ENCODE results near the gene USP3. TPM values are rescaled to one million over a fixed set of nuclear protein-coding genes. Genes with fewer than 3 reads are reported as not detected.
"Not testable (repeated sequence)": the region's sequence is repeated elsewhere in the genome, so short reads cannot be mapped to it uniquely, and the experiment has no call there.

The USP3 gene
- total and polyA plus RNA-seq, 5 experiments from 2014 or later = 31.6 to 136 (median 42.9) TPM

- Mint-ChIP-seq H3K27ac (peak overlapping the region in 6 of 10 donors; percentile 8 to 71 (median 40)), H3K9me3 (no peaks in the 10 kb centered on the region), H3K27me3 (no peaks in the 10 kb centered on the region), H3K36me3 (peaks cover 0 to 55% (median 11%) of the 10 kb centered on the region in 3 donors), H3K4me1 (peaks cover 26 to 51% (median 46%) of the 10 kb centered on the region in 4 donors), H3K4me3 (no peak overlapping the region)
- ATAC-seq (no peak), DNase-seq (no peak)
- POLR2A ChIA-PET = interaction anchor here (1.0 to 3.2 kb wide), 3 partner anchors 9 to 104 kb away, joined by 4 to 44 read pairs (median 8); partner anchors contain the start of genes FBXL22 and USP3
These were observed 104.6 kb downstream of the USP3 start for GRCh38 chr15:63608989-63609388.

DNA sequence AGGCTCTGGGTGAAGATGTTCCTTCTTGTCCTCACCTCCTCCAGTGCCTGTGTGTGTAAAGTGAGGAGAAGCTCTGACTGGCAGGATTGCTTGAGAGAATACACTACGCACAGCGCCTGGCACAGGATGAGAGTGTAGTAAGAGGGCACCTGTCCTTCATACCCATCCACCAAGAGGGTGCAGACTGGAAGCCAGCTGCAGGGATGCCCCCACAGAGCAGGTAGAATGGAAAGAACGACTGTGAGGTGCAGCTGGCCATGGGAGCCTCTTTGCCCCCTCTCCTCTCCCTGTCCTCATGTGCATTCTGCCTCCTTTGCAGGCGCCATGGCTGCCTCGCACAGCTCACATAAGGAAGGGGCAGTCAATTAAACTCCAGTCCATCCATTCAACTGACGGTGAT is 105.1 kb downstream of the USP3 start:
- DNase-seq (no peak), ATAC-seq (no peak)
- no peak overlapping the region for H3K4me3 Mint-ChIP-seq
- H3K27me3 Mint-ChIP-seq = no peaks in the 10 kb centered on the region
- peak overlapping the region in 3 of 10 donors; percentile 7 to 56 (median 19) for H3K27ac Mint-ChIP-seq
- H3K36me3 Mint-ChIP-seq = peaks cover 0 to 60% (median 11%) of the 10 kb centered on the region in 3 donors
- POLR2A ChIA-PET = interaction anchor here (0.8 to 3.2 kb wide), 7 partner anchors 10 to 437 kb away, joined by 3 to 44 read pairs (median 4); partner anchors contain the start of genes DAPK2, FBXL22 and USP3
- H3K4me1 Mint-ChIP-seq = peaks cover 26 to 49% (median 42%) of the 10 kb centered on the region in 4 donors
- no peaks in the 10 kb centered on the region for H3K9me3 Mint-ChIP-seq

- H3K27ac Mint-ChIP-seq = peak overlapping the region; percentile 65 to 95 (median 89)
- POLR2A ChIA-PET = interaction anchor here (0.5 to 3.2 kb wide), 10 partner anchors 11 to 1912 kb away, joined by 3 to 44 read pairs (median 4); partner anchors contain the start of genes DAPK2, FBXL22 and USP3
- DNase-seq (peak; percentile 32 to 79 (median 64)), ATAC-seq (peak; percentile 86 to 88)
- peaks cover 4 to 69% (median 17%) of the 10 kb centered on the region in 3 donors for H3K36me3 Mint-ChIP-seq
- peaks cover 27 to 42% (median 33%) of the 10 kb centered on the region in 4 donors for H3K4me1 Mint-ChIP-seq
- H3K9me3 Mint-ChIP-seq = no peaks in the 10 kb centered on the region
- no peaks in the 10 kb centered on the region for H3K27me3 Mint-ChIP-seq
- H3K4me3 Mint-ChIP-seq = peak overlapping the region in 6 of 10 donors; percentile 5 to 27 (median 15)
These were observed 105.9 kb downstream of the USP3 start for GRCh38 chr15:63610209-63610841.

- Mint-ChIP-seq H3K27ac (peak overlapping the region; percentile 65 to 95 (median 89)), H3K9me3 (no peaks in the 10 kb centered on the region), H3K36me3 (peaks cover 4 to 76% (median 23%) of the 10 kb centered on the region in 3 donors), H3K4me1 (peaks cover 22 to 33% (median 25%) of the 10 kb centered on the region in 4 donors), H3K4me3 (peak overlapping the region in 1 of 10 donors; percentile 14), H3K27me3 (no peaks in the 10 kb centered on the region)
- no peak for ATAC-seq
- no peak for DNase-seq
- POLR2A ChIA-PET = interaction anchor here (1.2 to 3.2 kb wide), 3 partner anchors 11 to 118 kb away, joined by 3 to 44 read pairs (median 8); partner anchors contain the start of genes FBXL22 and USP3
These were observed 106.8 kb downstream of the USP3 start for GRCh38 chr15:63611177-63611576.

DNA sequence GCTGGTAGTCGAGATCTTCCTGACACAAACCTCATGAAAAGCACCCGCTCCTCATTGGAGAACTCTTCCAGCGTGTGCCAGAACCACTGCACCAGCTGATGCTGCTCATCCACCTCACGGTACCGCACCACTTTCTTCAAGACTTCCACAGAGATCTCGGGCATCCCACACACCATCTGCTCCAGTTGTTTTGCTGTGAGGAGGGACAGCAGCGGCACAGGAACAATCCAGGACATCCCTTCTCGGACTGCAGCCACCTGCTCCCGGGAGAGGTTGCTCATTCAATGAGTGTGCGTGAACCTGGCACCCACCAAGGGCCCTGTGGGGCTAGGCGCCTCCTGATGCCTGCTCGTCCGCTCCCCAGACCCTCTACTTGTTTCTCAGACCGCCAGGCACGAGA is 107.9 kb downstream of the USP3 start:
- H3K4me3 Mint-ChIP-seq = peak overlapping the region in 1 of 10 donors; percentile 10
- ATAC-seq = no peak
- POLR2A ChIA-PET = interaction anchor here (0.7 kb wide), 1 partner anchor 11 kb away, joined by 3 read pairs; no protein-coding TSS in a partner anchor
- H3K36me3 Mint-ChIP-seq = peaks cover 4 to 82% (median 26%) of the 10 kb centered on the region in 3 donors
- DNase-seq = no peak
- peak overlapping the region in 9 of 10 donors; percentile 65 to 93 (median 85) for H3K27ac Mint-ChIP-seq
- peaks cover 18 to 26% (median 21%) of the 10 kb centered on the region in 4 donors for H3K4me1 Mint-ChIP-seq
- no peaks in the 10 kb centered on the region for H3K27me3 Mint-ChIP-seq
- H3K9me3 Mint-ChIP-seq = no peaks in the 10 kb centered on the region

DNA sequence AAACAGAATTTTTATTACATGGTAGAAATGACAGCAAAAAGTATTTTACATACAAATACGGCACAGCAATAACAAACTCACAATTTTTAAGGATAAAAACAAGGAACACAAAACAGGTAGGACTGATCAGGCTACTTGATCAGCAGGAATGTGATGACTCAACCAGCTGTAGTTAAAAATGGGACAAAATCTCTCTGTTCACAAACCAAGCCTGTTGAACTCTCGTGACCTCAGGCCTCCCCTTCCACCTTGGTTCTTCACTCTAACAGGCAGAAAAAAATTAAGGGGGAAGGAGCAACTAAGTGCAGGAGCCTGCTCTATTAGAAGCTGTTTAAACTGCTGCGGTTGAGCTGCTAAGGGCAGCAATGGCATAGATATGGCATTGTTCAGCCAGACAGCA is 111.5 kb downstream of the USP3 start:
- ATAC-seq (no peak), DNase-seq (no peak)
- no peaks in the 10 kb centered on the region for H3K9me3 Mint-ChIP-seq
- POLR2A ChIA-PET = interaction anchor here (1.0 kb wide), 1 partner anchor 9 kb away, joined by 3 read pairs; no protein-coding TSS in a partner anchor
- H3K4me3 Mint-ChIP-seq = no peak overlapping the region
- H3K27me3 Mint-ChIP-seq = no peaks in the 10 kb centered on the region
- peak overlapping the region in 4 of 10 donors; percentile 27 to 79 (median 50) for H3K27ac Mint-ChIP-seq
- H3K4me1 Mint-ChIP-seq = peaks cover 6 to 13% (median 8%) of the 10 kb centered on the region in 4 donors
- peaks cover 4 to 65% (median 26%) of the 10 kb centered on the region in 3 donors for H3K36me3 Mint-ChIP-seq

DNA sequence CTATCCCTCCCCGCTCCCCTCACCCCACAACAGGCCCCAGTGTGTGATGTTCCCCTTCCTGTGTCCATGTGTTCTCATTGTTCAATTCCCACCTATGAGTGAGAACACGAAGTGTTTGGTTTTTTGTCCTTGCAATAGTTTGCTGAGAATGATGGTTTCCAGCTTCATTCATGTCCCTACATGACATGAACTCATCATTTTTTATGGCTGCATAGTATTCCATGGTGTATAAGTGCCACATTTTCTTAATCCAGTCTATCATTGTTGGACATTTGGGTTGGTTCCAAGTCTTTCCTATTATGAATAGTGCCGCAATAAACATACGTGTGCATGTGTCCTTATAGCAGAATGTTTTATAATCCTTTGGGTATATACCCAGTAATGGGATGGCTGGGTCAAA is 112.8 kb downstream of the USP3 start:
- not testable (repeated sequence) for H3K4me1 Mint-ChIP-seq, H3K4me3 Mint-ChIP-seq, DNase-seq, ATAC-seq, H3K27me3 Mint-ChIP-seq, H3K9me3 Mint-ChIP-seq
- peak overlapping the region in 4 of 10 donors; percentile 32 to 63 (median 50) for H3K27ac Mint-ChIP-seq
- H3K36me3 Mint-ChIP-seq = peaks cover 4 to 63% (median 34%) of the 10 kb centered on the region in 3 donors
- POLR2A ChIA-PET = interaction anchor here (1.0 kb wide), 1 partner anchor 10 kb away, joined by 3 read pairs; no protein-coding TSS in a partner anchor

DNA sequence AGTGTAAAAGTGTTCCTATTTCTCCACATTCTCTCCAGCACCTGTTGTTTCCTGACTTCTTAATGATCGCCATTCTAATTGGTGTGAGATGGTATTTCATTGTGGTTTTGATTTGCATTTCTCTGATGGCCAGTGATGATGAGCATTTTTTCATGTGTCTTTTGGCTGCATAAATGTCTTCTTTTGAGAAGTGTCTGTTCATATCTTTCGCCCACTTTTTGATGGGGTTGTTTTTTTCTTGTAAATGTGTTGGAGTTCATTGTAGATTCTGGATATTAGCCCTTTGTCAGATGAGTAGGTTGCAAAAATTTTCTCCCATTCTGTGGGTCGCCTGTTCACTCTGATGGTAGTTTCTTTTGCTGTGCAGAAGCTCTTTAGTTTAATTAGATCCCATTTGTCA is 113.2 kb downstream of the USP3 start:
- Mint-ChIP-seq H3K27ac (peak overlapping the region in 2 of 10 donors; percentile 32 to 45), H3K36me3 (peaks cover 4 to 63% (median 34%) of the 10 kb centered on the region in 3 donors)
- DNase-seq, H3K4me3 Mint-ChIP-seq, H3K4me1 Mint-ChIP-seq, H3K27me3 Mint-ChIP-seq, POLR2A ChIA-PET, ATAC-seq, H3K9me3 Mint-ChIP-seq: not testable (repeated sequence)

DNA sequence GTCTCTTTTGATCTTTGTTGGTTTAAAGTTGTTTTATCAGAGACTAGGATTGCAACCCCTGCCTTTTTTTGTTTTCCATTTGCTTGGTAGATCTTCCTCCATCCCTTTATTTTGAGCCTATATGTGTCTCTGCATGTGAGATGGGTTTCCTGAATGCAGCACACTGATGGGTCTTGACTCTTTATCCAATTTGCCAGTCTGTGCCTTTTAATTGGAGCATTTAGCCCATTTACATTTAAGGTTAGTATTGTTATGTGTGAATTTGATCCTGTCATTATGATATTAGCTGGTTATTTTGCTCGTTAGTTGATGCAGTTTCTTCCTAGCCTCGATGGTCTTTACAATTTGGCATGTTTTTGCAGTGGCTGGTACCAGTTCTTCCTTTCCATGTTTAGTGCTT is 116.4 kb downstream of the USP3 start:
- H3K9me3 Mint-ChIP-seq, H3K4me3 Mint-ChIP-seq, POLR2A ChIA-PET: not testable (repeated sequence)

DNA sequence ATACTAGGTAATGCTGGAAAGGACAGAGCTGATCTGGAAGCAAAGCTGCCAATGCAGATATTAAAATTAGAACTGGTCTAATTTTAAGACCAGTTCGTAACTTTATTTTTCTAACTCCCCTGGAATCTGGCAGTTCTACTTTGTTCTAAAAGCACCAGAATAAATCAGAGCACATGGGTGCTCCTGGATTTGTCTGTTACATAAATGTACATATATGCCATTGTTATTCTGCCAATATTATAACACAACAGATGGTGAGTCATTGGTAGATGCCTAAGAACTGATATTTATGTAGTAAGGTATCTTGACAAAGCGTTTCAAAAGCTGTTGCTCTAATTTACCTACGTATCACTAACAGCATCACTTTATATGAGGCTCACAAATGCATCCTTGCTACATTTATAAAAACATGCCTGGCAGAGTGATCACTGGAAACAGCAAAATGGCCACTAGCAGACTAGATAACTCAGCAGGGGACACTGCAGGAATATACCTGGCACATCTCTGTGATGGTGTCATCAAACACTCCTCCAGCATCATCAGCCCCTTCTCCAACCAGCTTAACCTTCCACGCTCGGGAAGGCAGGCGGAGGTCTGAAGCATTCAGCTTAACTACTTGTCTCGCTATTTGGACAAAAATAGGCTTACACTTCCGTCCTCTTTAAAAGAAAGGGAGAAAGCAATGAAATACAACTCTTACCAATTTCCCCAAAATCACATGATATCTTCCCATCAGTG is 119.0 kb downstream of the USP3 start:
- POLR2A ChIA-PET = interaction anchor here (0.6 kb wide), 1 partner anchor 141 kb away, joined by 3 read pairs; no protein-coding TSS in a partner anchor
- no peak for DNase-seq
- no peaks in the 10 kb centered on the region for H3K9me3 Mint-ChIP-seq
- no peaks in the 10 kb centered on the region for H3K4me1 Mint-ChIP-seq
- H3K27ac Mint-ChIP-seq = peak overlapping the region in 6 of 10 donors; percentile 5 to 71 (median 61)
- no peak for ATAC-seq
- H3K27me3 Mint-ChIP-seq = no peaks in the 10 kb centered on the region
- peaks cover 0 to 71% (median 40%) of the 10 kb centered on the region in 3 donors for H3K36me3 Mint-ChIP-seq
- no peak overlapping the region for H3K4me3 Mint-ChIP-seq

More for the DNA sequence above, 116.4 kb downstream of the USP3 start:
- not testable (repeated sequence) for H3K4me1 Mint-ChIP-seq, H3K27me3 Mint-ChIP-seq, DNase-seq, ATAC-seq
- H3K36me3 Mint-ChIP-seq = peaks cover 0 to 64% (median 41%) of the 10 kb centered on the region in 3 donors
- peak overlapping the region in 1 of 10 donors; percentile 18 for H3K27ac Mint-ChIP-seq

- H3K27ac Mint-ChIP-seq = no peak overlapping the region
- no peaks in the 10 kb centered on the region for H3K27me3 Mint-ChIP-seq
- DNase-seq = no peak
- peaks cover 13 to 94% (median 54%) of the 10 kb centered on the region in 3 donors for H3K36me3 Mint-ChIP-seq
- ATAC-seq = no peak
- no peaks in the 10 kb centered on the region for H3K4me1 Mint-ChIP-seq
- no peaks in the 10 kb centered on the region for H3K9me3 Mint-ChIP-seq
- POLR2A ChIA-PET = interaction anchor here (1.3 kb wide), 1 partner anchor 22 kb away, joined by 5 read pairs; no protein-coding TSS in a partner anchor
- no peak overlapping the region for H3K4me3 Mint-ChIP-seq
These were observed 122.6 kb downstream of the USP3 start for GRCh38 chr15:63626955-63627354.

DNA sequence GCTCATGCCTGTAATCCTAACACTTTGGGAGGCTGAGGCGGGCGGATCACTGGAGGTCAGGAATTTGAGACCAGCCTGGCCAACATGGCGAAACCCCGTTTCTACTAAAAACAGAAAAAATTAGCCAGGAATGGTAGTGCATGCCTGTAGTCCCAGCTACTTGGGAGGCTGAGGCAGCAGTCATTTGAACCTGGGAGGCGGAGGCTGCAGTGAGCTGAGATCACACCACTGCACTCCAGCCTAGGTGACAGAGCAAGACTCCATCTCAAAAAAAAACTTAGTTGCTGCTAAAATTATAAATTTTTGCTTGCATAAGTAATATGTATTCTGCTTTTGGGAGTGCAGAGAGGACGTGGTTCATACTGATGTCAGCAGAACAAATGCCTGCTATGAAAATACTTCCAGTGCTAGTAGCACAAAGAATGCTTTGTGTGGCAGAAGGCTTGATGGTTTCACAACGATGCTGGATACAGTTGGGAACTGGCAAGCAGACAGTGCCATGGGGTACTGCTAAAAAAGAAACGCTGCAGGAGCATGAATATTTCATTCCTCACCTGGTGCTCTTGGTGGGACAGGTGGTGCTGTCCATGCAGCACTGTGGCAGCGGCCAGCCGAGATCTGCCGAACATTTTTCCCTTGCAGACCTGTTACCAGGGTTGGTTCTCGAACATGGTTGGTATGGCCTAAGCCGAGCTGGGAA is 123.9 kb downstream of the USP3 start:
- no peaks in the 10 kb centered on the region for H3K4me1 Mint-ChIP-seq
- DNase-seq = no peak
- no peak for ATAC-seq
- no peaks in the 10 kb centered on the region for H3K9me3 Mint-ChIP-seq
- H3K4me3 Mint-ChIP-seq = no peak overlapping the region
- H3K36me3 Mint-ChIP-seq = peaks cover 13 to 94% (median 52%) of the 10 kb centered on the region in 3 donors
- POLR2A ChIA-PET = interaction anchor here (1.3 kb wide), 1 partner anchor 23 kb away, joined by 5 read pairs; no protein-coding TSS in a partner anchor
- no peaks in the 10 kb centered on the region for H3K27me3 Mint-ChIP-seq
- H3K27ac Mint-ChIP-seq = peak overlapping the region in 4 of 10 donors; percentile 19 to 84 (median 25)

All from naive thymus-derived CD8-positive, alpha-beta T cell (primary cell).